GM21360 (cell line): Measurements from ENCODE around the gene USP7.
"Not testable (repeated sequence)": the region's sequence is repeated elsewhere in the genome, so short reads cannot be mapped to it uniquely, and the experiment has no call there.

Experiments used
- ATAC-seq: cut with Tn5 transposase; IDR thresholded peaks from one replicate; pipeline ENCODE4 v1.9.1; 2021; ENCODE audit warnings: mild to moderate bottlenecking, moderate library complexity; ENCODE audit not compliant: unreplicated experiment

USP7 gene

GRCh38 chr16:8975039-8975438 lies 11.3 kb upstream of the USP7 start:
- no peak for ATAC-seq

GRCh38 chr16:8972843-8973586 lies 9.3 kb upstream of the USP7 start:
- ATAC-seq, result no peak

- ATAC-seq, result no peak
These were observed 7.7 kb upstream of the USP7 start for GRCh38 chr16:8971416-8971815.

- not testable (repeated sequence) for ATAC-seq
These were observed 5.6 kb upstream of the USP7 start for GRCh38 chr16:8969202-8969897.

- not testable (repeated sequence) for ATAC-seq
These were observed 4.3 kb upstream of the USP7 start for GRCh38 chr16:8968054-8968453.

- no peak for ATAC-seq
These were observed 3.6 kb upstream of the USP7 start for GRCh38 chr16:8967132-8967821.

- no peak for ATAC-seq
These were observed 3.1 kb upstream of the USP7 start for GRCh38 chr16:8966817-8967131.

GRCh38 chr16:8964462-8964861 lies 756 bp upstream of the USP7 start:
- ATAC-seq, result no peak

- ATAC-seq, result no peak
These were observed 491 bp downstream of the USP7 start for GRCh38 chr16:8963010-8963820.

GRCh38 chr16:8962393-8963009 lies 1.2 kb downstream of the USP7 start:
- ATAC-seq, result no peak

- no peak for ATAC-seq
These were observed 1.8 kb downstream of the USP7 start for GRCh38 chr16:8961811-8962390.

- no peak for ATAC-seq
These were observed 3.0 kb downstream of the USP7 start for GRCh38 chr16:8960788-8961109.

GRCh38 chr16:8959921-8960787 lies 3.6 kb downstream of the USP7 start:
- ATAC-seq, result no peak

GRCh38 chr16:8958344-8959167 lies 5.2 kb downstream of the USP7 start:
- ATAC-seq, result no peak

- ATAC-seq, result no peak
These were observed 6.1 kb downstream of the USP7 start for GRCh38 chr16:8957509-8958157.

GRCh38 chr16:8957063-8957397 lies 6.7 kb downstream of the USP7 start:
- no peak for ATAC-seq

- ATAC-seq, result no peak
These were observed 7.2 kb downstream of the USP7 start for GRCh38 chr16:8956265-8957062.

GRCh38 chr16:8955828-8956227 lies 7.9 kb downstream of the USP7 start:
- ATAC-seq, result no peak
